Left lung (tissue), 10 donors: ENCODE results near the gene RARB. TPM values are rescaled to one million over a fixed set of nuclear protein-coding genes. Genes with fewer than 3 reads are reported as not detected.

Experiments
- ATAC-seq: fragments of 200-7000 bp; cut with Tn5 transposase; one replicate; pipeline ENCODE4 v1.9.1; 2020; ENCODE audit warnings: moderate library complexity
- DNase-seq, 4 donors: peaks; one replicate each; pipeline ENCODE4 v3.0.0-alpha.2; 2013 to 2020
- H3K27ac ChIP-seq, 2 donors: fragments of 200-600 bp; sonication (generic) in 1 of 2; one replicate each; pipeline versions ENCODE4 v1.5.0 to v1.8.0; 2020 to 2021
- H3K27me3 ChIP-seq, 2 donors: fragments of 200-600 bp; sonication (generic) in 1 of 2; one replicate each; pipeline versions ENCODE4 v1.5.0 to v1.8.0; 2020 to 2021
- H3K36me3 ChIP-seq, 2 donors: fragments of 200-600 bp; sonication (generic) in 1 of 2; one replicate each; pipeline versions ENCODE4 v1.5.0 to v1.8.0; 2020 to 2021
- H3K4me1 ChIP-seq, 2 donors: fragments of 200-600 bp; one replicate each; pipeline ENCODE4 v1.8.0; 2021
- H3K4me3 ChIP-seq, 2 donors: fragments of 200-600 bp; sonication (generic) in 1 of 2; one replicate each; pipeline versions ENCODE4 v1.5.0 to v1.8.0; 2020 to 2021; ENCODE audit warnings: mild to moderate bottlenecking in 1 of 2
- H3K9me3 ChIP-seq, 2 donors: fragments of 200-600 bp; sonication (generic) in 1 of 2; one replicate each; pipeline versions ENCODE4 v1.5.0 to v1.8.0; 2020 to 2021
- intact Hi-C, 2 donors: fragments of 100-400 bp; cut with DNase I; formaldehyde crosslinking; loops; one replicate each; pipeline versions ENCODE4 v1.11.2 to v1.14.2; 2022
- polyA plus RNA-seq, 6 donors: library from polyadenylated mRNA; unstranded; fragments of 120-200 nt; gene quantifications; one replicate each; pipeline ENCODE4 v1.2.1, GENCODE V29; 2013; ENCODE audit not compliant: insufficient read length in 6 of 6
- total RNA-seq, 2 donors: library from RNA; stranded (reverse); fragmentation: NEBNext Ultra II Directional; extraction: Animal tissue kit (Norgen Biotek cat#: 25700); gene quantifications; one replicate each; pipeline ENCODE4 v1.2.1, GENCODE V29; 2021
- TF ChIP-seq, protein P1 (sequence below), 2 donors: fragments of 200-600 bp; sonication (generic) in 1 of 2; IDR thresholded peaks; one replicate each; pipeline versions ENCODE4 v1.5.0 to v1.8.0; 2021; ENCODE audit warnings: antibody characterized with exemption in 2 of 2
- donor health status: DM: no; HTN: yes; CAD: no.
- donor health status: DM: no; HTN: no; CAD: no.

RARB gene
- total and polyA plus RNA-seq, 8 donors, result 4.1 to 40.1 (median 33.3) TPM

DNA sequence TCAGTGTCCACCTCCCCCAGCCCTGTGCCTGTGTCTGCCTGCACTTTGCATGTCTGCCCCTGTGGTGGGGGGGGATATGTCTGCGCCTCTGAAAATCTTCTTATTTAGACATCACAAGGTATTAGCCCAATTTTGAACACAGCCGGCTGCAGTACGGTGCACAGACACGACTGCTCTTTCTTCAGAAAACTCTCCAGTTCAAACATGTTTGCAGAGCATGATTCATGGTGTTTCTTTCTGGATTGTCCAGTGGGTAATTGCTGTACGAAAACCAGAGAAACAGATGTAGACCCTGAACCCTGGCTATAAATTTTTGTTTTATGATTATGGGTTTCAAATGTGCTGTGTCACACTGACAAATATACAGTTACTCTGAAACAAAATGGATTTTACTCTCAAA, 3.4 kb upstream of the RARB start:
- Histone ChIP-seq H3K4me1 (peaks cover 4 to 10% of the 10 kb centered on the region in 2 donors), H3K27ac (no peak overlapping the region), H3K4me3 (no peak overlapping the region), H3K9me3 (no peaks in the 10 kb centered on the region), H3K27me3 (peaks cover 0 to 34% of the 10 kb centered on the region in 2 donors), H3K36me3 (no peaks in the 10 kb centered on the region)
- TF ChIP-seq, protein P1, sequence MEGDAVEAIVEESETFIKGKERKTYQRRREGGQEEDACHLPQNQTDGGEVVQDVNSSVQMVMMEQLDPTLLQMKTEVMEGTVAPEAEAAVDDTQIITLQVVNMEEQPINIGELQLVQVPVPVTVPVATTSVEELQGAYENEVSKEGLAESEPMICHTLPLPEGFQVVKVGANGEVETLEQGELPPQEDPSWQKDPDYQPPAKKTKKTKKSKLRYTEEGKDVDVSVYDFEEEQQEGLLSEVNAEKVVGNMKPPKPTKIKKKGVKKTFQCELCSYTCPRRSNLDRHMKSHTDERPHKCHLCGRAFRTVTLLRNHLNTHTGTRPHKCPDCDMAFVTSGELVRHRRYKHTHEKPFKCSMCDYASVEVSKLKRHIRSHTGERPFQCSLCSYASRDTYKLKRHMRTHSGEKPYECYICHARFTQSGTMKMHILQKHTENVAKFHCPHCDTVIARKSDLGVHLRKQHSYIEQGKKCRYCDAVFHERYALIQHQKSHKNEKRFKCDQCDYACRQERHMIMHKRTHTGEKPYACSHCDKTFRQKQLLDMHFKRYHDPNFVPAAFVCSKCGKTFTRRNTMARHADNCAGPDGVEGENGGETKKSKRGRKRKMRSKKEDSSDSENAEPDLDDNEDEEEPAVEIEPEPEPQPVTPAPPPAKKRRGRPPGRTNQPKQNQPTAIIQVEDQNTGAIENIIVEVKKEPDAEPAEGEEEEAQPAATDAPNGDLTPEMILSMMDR (IDR thresholded peaks at IDR 0.05), result no peak
- no peak for ATAC-seq
- intact Hi-C loops, result no loop called here
- no peak for DNase-seq

DNA sequence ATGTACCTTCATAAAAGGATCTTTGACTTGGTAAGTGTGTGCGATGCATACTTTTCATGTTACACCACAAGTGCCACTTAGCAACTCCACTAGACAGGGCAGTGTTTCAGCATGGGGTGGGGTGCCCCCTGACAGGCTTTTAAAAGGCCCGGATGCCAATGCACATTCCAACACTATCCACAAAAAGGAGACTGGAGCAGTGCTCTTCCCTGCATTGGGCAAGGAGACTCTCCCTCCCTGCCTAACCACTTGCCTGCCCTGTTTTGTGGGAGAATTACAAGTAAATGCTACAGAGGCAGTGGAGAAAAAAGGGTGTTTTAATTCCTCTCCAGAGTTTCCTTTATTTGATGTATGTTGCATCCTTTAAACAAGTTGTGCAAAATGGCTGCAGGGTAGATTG, 1.7 kb upstream of the RARB start:
- Histone ChIP-seq H3K36me3 (no peaks in the 10 kb centered on the region), H3K4me3 (no peak overlapping the region), H3K9me3 (no peaks in the 10 kb centered on the region), H3K4me1 (peaks cover 4 to 10% of the 10 kb centered on the region in 2 donors), H3K27me3 (peaks cover 0 to 38% of the 10 kb centered on the region in 2 donors), H3K27ac (no peak overlapping the region)
- intact Hi-C loops, result no loop called here
- DNase-seq (peak in 3 of 4 donors; percentile 22 to 71 (median 70)), ATAC-seq (peak; percentile 73)
- TF ChIP-seq, protein P1 (IDR thresholded peaks at IDR 0.05), result no peak

DNA sequence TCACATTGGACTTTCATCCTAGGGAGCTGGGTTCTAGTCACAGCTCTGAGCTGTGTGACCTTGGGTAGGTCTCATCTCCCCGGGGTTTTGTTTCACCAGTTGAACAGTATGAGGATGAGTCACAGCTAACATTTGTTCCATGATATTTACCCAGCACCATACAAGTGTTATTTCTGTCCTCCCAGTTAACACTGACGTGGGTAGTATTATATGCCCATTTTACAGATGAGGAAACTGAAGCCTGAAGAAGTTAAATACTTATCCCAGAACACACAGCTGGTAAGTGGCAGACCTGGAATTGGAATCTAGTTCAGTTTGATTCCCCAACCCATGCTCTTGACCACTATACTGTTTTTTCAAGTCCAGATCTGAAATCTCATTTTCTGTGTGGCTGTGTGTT, 908 bp upstream of the RARB start:
- TF ChIP-seq, protein P1 (IDR thresholded peaks at IDR 0.05), result no peak
- Histone ChIP-seq H3K4me1 (peaks cover 4 to 10% of the 10 kb centered on the region in 2 donors), H3K36me3 (no peaks in the 10 kb centered on the region), H3K4me3 (peak overlapping the region; percentile 38 to 47), H3K27me3 (peaks cover 0 to 38% of the 10 kb centered on the region in 2 donors), H3K27ac (peak overlapping the region; percentile 77 to 93), H3K9me3 (no peaks in the 10 kb centered on the region)
- intact Hi-C loops, result no loop called here
- DNase-seq (no peak), ATAC-seq (peak; percentile 16)

DNA sequence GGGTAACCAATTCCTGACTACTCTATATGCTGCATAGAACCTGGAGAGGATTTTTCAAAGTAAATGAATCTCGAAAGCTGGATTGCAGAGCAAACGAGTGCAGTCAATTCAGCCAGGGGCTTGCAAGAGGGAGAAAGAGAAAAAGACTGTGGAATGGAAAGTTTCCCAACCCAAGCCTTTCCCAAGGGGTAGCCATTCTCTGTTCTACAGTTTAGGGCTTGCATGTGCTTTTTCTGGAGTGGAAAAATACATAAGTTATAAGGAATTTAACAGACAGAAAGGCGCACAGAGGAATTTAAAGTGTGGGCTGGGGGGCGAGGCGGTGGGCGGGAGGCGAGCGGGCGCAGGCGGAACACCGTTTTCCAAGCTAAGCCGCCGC, 511 bp upstream of the RARB start:
- peak overlapping the region; percentile 38 to 47 for H3K4me3 ChIP-seq
- DNase-seq, result peak in 1 of 4 donors; percentile 59
- peak; percentile 4 for ATAC-seq
- H3K9me3 ChIP-seq, result no peaks in the 10 kb centered on the region
- TF ChIP-seq, protein P1 (IDR thresholded peaks at IDR 0.05), result no peak
- H3K4me1 ChIP-seq, result peaks cover 4 to 10% of the 10 kb centered on the region in 2 donors
- peak overlapping the region; percentile 77 to 93 for H3K27ac ChIP-seq
- H3K27me3 ChIP-seq, result peaks cover 0 to 38% of the 10 kb centered on the region in 2 donors
- no peaks in the 10 kb centered on the region for H3K36me3 ChIP-seq
- intact Hi-C loops, result no loop called here

DNA sequence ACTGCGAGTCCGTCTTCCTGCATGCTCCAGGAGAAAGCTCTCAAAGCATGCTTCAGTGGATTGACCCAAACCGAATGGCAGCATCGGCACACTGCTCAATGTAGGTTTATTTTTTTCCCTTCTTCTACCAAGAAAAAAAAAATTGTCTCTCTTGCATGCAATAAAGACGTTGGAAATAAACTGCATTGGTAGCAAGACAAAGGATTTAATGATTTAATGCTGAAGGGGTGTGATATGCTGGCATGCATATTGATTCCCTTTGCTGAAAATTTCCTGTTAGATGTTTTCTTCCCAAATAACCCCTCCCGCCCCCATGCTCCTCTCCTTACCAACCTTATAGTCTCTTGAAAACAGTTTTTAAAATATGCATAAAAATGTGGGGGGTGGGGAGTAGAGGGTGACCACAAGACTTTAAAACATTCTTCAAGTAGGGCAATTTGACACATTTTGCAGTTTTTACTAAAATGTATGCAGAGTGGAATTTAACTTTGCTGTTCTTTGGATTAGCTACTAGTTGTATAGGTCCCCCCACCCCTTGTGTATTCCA, 799 bp downstream of the RARB start:
- Histone ChIP-seq H3K27ac (peak overlapping the region; percentile 77 to 93), H3K4me1 (peaks cover 4 to 10% of the 10 kb centered on the region in 2 donors), H3K36me3 (no peaks in the 10 kb centered on the region), H3K27me3 (peaks cover 0 to 38% of the 10 kb centered on the region in 2 donors), H3K9me3 (no peaks in the 10 kb centered on the region), H3K4me3 (peak overlapping the region; percentile 38 to 47)
- intact Hi-C loops, result no loop called here
- TF ChIP-seq, protein P1 (IDR thresholded peaks at IDR 0.05), result no peak
- DNase-seq (no peak), ATAC-seq (peak; percentile 27)
